ENCODE results near the gene CSNK1G2.

The CSNK1G2 gene

GRCh38 chr19:1918975-1919374 is 22.0 kb upstream of the CSNK1G2 start:
- DNase-seq, result no peak

- no peak for DNase-seq
These were observed 20.3 kb upstream of the CSNK1G2 start for GRCh38 chr19:1920644-1921043.

GRCh38 chr19:1921326-1921725 is 19.6 kb upstream of the CSNK1G2 start:
- no peak for DNase-seq

- no peak for DNase-seq
These were observed 19.1 kb upstream of the CSNK1G2 start for GRCh38 chr19:1921825-1922224.

- no peak for DNase-seq
These were observed 18.2 kb upstream of the CSNK1G2 start for GRCh38 chr19:1922803-1923202.

- peak; percentile 56 to 80 (median 74) for DNase-seq
These were observed 17.7 kb upstream of the CSNK1G2 start for GRCh38 chr19:1923319-1923718.

GRCh38 chr19:1924320-1924961 is 16.5 kb upstream of the CSNK1G2 start:
- no peak for DNase-seq

- no peak for DNase-seq
These were observed 15.4 kb upstream of the CSNK1G2 start for GRCh38 chr19:1925544-1925943.

GRCh38 chr19:1929021-1929742 is 11.8 kb upstream of the CSNK1G2 start:
- peak; percentile 88 to 95 (median 94) for DNase-seq

- no peak for DNase-seq
These were observed 9.5 kb upstream of the CSNK1G2 start for GRCh38 chr19:1931445-1931844.

GRCh38 chr19:1932395-1932794 is 8.6 kb upstream of the CSNK1G2 start:
- no peak for DNase-seq

GRCh38 chr19:1933244-1933643 is 7.7 kb upstream of the CSNK1G2 start:
- DNase-seq, result peak; percentile 41 to 71 (median 65)

GRCh38 chr19:1933942-1934341 is 7.0 kb upstream of the CSNK1G2 start:
- no peak for DNase-seq

- DNase-seq, result peak; percentile 39 to 65 (median 65)
These were observed 5.3 kb upstream of the CSNK1G2 start for GRCh38 chr19:1935484-1936208.

GRCh38 chr19:1936430-1936829 is 4.5 kb upstream of the CSNK1G2 start:
- DNase-seq, result no peak

GRCh38 chr19:1936916-1937610 is 3.9 kb upstream of the CSNK1G2 start:
- DNase-seq, result no peak

GRCh38 chr19:1938071-1938470 is 2.9 kb upstream of the CSNK1G2 start:
- DNase-seq, result no peak

GRCh38 chr19:1942078-1942933 is 1.3 kb downstream of the CSNK1G2 start:
- peak; percentile 58 to 80 (median 72) for DNase-seq

- DNase-seq, result peak in 3 of 4 experiments; percentile 26 to 41 (median 35)
These were observed 2.1 kb downstream of the CSNK1G2 start for GRCh38 chr19:1942934-1943555.

GRCh38 chr19:1943661-1944087 is 2.7 kb downstream of the CSNK1G2 start:
- DNase-seq, result no peak

All from suppressor macrophage (primary cell).